GM18951 (cell line): ENCODE data around the gene FGD4.

Experiments used
- POLR2A ChIP-seq: IDR thresholded peaks from 4 replicates; pipeline ENCODE4 v1.6.1; 2011; ENCODE audit warnings: mild to moderate bottlenecking; ENCODE audit not compliant: insufficient read length, insufficient read depth; ENCODE audit errors: extremely low read depth
- in situ Hi-C: fragments of 300-500 bp; cut with MboI; formaldehyde crosslinking; loops from one replicate; pipeline ENCODE4 v1.12.0; 2022; ENCODE audit warnings: low sequenced_read_pairs, mixed read lengths, inconsistent platforms; ENCODE audit not compliant: unreplicated experiment

The FGD4 gene

GRCh38 chr12:32603071-32603470 is 203.7 kb downstream of the FGD4 start:
- no peak for TF ChIP-seq POLR2A

GRCh38 chr12:32603858-32604257 is 204.5 kb downstream of the FGD4 start:
- no peak for TF ChIP-seq POLR2A
- in situ Hi-C loops, result no loop called here

More at GRCh38 chr12:32603071-32603470, 203.7 kb downstream of the FGD4 start:
- in situ Hi-C loops, result no loop called here

- in situ Hi-C loops, result no loop called here
These were observed 205.2 kb downstream of the FGD4 start for GRCh38 chr12:32604565-32604964.

GRCh38 chr12:32605326-32606095 is 206.2 kb downstream of the FGD4 start:
- in situ Hi-C loops, result no loop called here
- TF ChIP-seq POLR2A, result no peak

More at GRCh38 chr12:32604565-32604964, 205.2 kb downstream of the FGD4 start:
- no peak for TF ChIP-seq POLR2A

- no peak for TF ChIP-seq POLR2A
- in situ Hi-C loops, result no loop called here
These were observed 207.1 kb downstream of the FGD4 start for GRCh38 chr12:32606443-32606842.

GRCh38 chr12:32609966-32610365 is 210.6 kb downstream of the FGD4 start:
- in situ Hi-C loops, result no loop called here
- no peak for TF ChIP-seq POLR2A

- no peak for TF ChIP-seq POLR2A
- in situ Hi-C loops, result no loop called here
These were observed 212.6 kb downstream of the FGD4 start for GRCh38 chr12:32611986-32612385.

GRCh38 chr12:32612658-32613614 is 213.6 kb downstream of the FGD4 start:
- in situ Hi-C loops, result no loop called here
- no peak for TF ChIP-seq POLR2A

GRCh38 chr12:32615441-32615840 is 216.1 kb downstream of the FGD4 start:
- TF ChIP-seq POLR2A, result no peak
- in situ Hi-C loops, result no loop called here

GRCh38 chr12:32617534-32617933 is 218.2 kb downstream of the FGD4 start:
- TF ChIP-seq POLR2A, result no peak
- in situ Hi-C loops, result no loop called here

- in situ Hi-C loops, result no loop called here
- no peak for TF ChIP-seq POLR2A
These were observed 218.8 kb downstream of the FGD4 start for GRCh38 chr12:32618115-32618514.

- no peak for TF ChIP-seq POLR2A
- in situ Hi-C loops, result no loop called here
These were observed 228.6 kb downstream of the FGD4 start for GRCh38 chr12:32627976-32628375.

- TF ChIP-seq POLR2A, result no peak
- in situ Hi-C loops, result no loop called here
These were observed 242.0 kb downstream of the FGD4 start for GRCh38 chr12:32641287-32641901.

GRCh38 chr12:32644431-32644830 is 245.1 kb downstream of the FGD4 start:
- in situ Hi-C loops, result no loop called here
- TF ChIP-seq POLR2A, result no peak

- no peak for TF ChIP-seq POLR2A
- in situ Hi-C loops, result no loop called here
These were observed 247.9 kb downstream of the FGD4 start for GRCh38 chr12:32647275-32647674.
